ENCODE data around the gene ZNF292. TPM values are rescaled to one million over a fixed set of nuclear protein-coding genes. Genes with fewer than 3 reads are reported as not detected.

Gene ZNF292
- total and polyA plus RNA-seq, 7 donors: 3.0 to 117 (median 50.7) TPM

DNA sequence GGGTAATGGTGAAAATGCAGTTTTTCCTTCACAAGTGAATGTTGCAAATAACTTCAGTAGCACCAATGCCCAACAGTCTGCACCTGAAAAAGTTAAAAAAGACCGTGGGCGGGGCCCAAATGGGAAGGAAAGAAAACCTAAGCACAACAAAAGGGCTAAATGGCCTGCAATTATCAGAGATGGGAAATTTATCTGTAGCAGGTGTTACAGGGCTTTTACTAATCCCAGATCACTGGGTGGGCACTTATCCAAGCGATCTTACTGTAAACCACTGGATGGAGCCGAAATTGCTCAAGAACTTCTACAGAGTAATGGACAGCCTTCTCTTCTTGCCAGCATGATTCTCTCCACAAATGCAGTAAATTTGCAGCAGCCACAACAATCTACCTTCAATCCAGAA lies 102.2 kb downstream of the ZNF292 start:
- Histone ChIP-seq H3K4me3 (no peak overlapping the region), H3K27me3 (no peaks in the 10 kb centered on the region), H3K36me3 (peaks cover 9 to 48% (median 16%) of the 10 kb centered on the region in 4 donors), H3K27ac (no peak overlapping the region), H3K9me3 (no peaks in the 10 kb centered on the region), H3K4me1 (no peaks in the 10 kb centered on the region)
- TF ChIP-seq POLR2AphosphoS5 (IDR thresholded peaks at IDR 0.05): no peak
- TF ChIP-seq, protein P1, sequence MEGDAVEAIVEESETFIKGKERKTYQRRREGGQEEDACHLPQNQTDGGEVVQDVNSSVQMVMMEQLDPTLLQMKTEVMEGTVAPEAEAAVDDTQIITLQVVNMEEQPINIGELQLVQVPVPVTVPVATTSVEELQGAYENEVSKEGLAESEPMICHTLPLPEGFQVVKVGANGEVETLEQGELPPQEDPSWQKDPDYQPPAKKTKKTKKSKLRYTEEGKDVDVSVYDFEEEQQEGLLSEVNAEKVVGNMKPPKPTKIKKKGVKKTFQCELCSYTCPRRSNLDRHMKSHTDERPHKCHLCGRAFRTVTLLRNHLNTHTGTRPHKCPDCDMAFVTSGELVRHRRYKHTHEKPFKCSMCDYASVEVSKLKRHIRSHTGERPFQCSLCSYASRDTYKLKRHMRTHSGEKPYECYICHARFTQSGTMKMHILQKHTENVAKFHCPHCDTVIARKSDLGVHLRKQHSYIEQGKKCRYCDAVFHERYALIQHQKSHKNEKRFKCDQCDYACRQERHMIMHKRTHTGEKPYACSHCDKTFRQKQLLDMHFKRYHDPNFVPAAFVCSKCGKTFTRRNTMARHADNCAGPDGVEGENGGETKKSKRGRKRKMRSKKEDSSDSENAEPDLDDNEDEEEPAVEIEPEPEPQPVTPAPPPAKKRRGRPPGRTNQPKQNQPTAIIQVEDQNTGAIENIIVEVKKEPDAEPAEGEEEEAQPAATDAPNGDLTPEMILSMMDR (IDR thresholded peaks at IDR 0.05): no peak
- TF ChIP-seq EP300 (IDR thresholded peaks at IDR 0.05): no peak
- no peak for TF ChIP-seq POLR2A (IDR thresholded peaks at IDR 0.05)
- DNase-seq: no peak
- intact Hi-C loops (cut with DNase I): no loop called here
- WGBS, 2 donors: 97 to 99% methylated on average over 4 of the region's 4 CpGs

DNA sequence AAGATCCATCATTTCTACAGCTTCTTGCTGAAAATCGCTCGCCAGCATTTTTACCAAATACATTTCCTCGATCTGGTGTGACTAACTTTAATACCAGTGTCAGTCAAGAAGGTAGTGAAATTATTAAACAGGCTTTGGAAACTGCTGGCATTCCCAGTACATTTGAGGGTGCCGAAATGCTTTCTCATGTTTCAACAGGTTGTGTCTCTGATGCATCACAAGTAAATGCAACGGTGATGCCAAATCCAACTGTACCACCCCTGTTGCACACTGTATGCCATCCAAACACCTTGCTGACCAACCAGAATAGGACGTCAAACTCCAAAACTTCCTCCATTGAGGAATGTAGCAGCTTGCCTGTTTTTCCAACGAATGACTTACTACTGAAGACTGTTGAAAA lies 102.6 kb downstream of the ZNF292 start:
- intact Hi-C loops (cut with DNase I): no loop called here
- no peak overlapping the region for H3K27ac ChIP-seq
- WGBS, 2 donors: 99% methylated on average over 7 of the region's 7 CpGs
- no peaks in the 10 kb centered on the region for H3K4me1 ChIP-seq
- H3K36me3 ChIP-seq: peaks cover 9 to 47% (median 16%) of the 10 kb centered on the region in 4 donors
- H3K9me3 ChIP-seq: no peaks in the 10 kb centered on the region
- no peak overlapping the region for H3K4me3 ChIP-seq
- TF ChIP-seq POLR2AphosphoS5 (IDR thresholded peaks at IDR 0.05) (no peak), POLR2A (IDR thresholded peaks at IDR 0.05) (no peak), EP300 (IDR thresholded peaks at IDR 0.05) (no peak)
- TF ChIP-seq, protein P1 (IDR thresholded peaks at IDR 0.05): no peak
- H3K27me3 ChIP-seq: no peaks in the 10 kb centered on the region
- no peak for DNase-seq

DNA sequence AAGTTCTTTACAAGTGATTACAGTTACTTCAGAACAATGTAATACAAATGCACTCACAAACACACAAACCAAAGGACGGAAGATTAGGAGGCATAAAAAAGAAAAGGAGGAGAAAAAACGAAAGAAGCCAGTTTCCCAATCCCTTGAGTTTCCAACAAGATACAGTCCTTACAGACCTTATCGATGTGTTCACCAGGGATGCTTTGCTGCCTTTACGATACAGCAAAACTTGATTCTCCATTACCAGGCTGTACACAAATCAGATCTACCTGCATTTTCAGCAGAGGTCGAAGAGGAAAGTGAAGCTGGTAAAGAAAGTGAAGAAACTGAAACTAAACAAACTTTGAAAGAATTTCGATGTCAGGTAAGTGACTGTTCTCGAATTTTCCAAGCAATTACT lies 104.4 kb downstream of the ZNF292 start:
- WGBS, 2 donors: 95 to 96% methylated on average over 7 of the region's 7 CpGs
- Histone ChIP-seq H3K27ac (no peak overlapping the region), H3K4me1 (no peaks in the 10 kb centered on the region), H3K36me3 (peaks cover 8 to 34% (median 13%) of the 10 kb centered on the region in 4 donors), H3K4me3 (no peak overlapping the region), H3K27me3 (no peaks in the 10 kb centered on the region), H3K9me3 (no peaks in the 10 kb centered on the region)
- DNase-seq: no peak
- TF ChIP-seq, protein P1 (IDR thresholded peaks at IDR 0.05): no peak
- TF ChIP-seq POLR2A (IDR thresholded peaks at IDR 0.05): no peak
- no peak for TF ChIP-seq POLR2AphosphoS5 (IDR thresholded peaks at IDR 0.05)
- no peak for TF ChIP-seq EP300 (IDR thresholded peaks at IDR 0.05)
- intact Hi-C loops (cut with DNase I): no loop called here

DNA sequence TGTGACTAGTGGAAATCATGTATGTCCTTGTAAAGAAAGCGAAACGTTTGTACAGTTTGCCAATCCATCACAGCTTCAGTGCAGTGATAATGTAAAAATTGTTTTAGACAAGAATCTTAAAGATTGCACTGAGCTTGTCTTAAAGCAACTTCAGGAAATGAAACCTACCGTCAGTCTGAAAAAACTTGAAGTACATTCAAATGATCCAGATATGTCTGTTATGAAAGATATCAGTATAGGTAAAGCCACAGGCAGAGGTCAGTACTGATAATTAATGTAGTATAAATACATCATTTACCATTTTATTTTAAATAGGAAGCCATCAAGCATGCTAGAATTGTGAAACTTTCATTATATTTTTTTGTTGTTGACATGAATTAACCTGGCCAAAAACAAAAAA lies 106.2 kb downstream of the ZNF292 start:
- no peak for DNase-seq

More for the DNA sequence above, 106.2 kb downstream of the ZNF292 start:
- H3K36me3 ChIP-seq: peaks cover 0 to 16% (median under 1%) of the 10 kb centered on the region in 4 donors
- H3K4me3 ChIP-seq: no peak overlapping the region
- WGBS, 2 donors: 82 to 84% methylated on average over 3 of the region's 3 CpGs
- intact Hi-C loops (cut with DNase I): no loop called here
- H3K27me3 ChIP-seq: no peaks in the 10 kb centered on the region
- no peak overlapping the region for H3K27ac ChIP-seq
- TF ChIP-seq, protein P1 (IDR thresholded peaks at IDR 0.05): no peak
- no peak for TF ChIP-seq POLR2AphosphoS5 (IDR thresholded peaks at IDR 0.05)
- no peak for TF ChIP-seq EP300 (IDR thresholded peaks at IDR 0.05)
- no peak for TF ChIP-seq POLR2A (IDR thresholded peaks at IDR 0.05)
- H3K9me3 ChIP-seq: no peaks in the 10 kb centered on the region
- no peaks in the 10 kb centered on the region for H3K4me1 ChIP-seq

Measured in sigmoid colon (tissue), 7 donors.